ENCODE results near the gene AHCTF1. TPM values are rescaled to one million over a fixed set of nuclear protein-coding genes. Genes with fewer than 3 reads are reported as not detected.
"Not testable (repeated sequence)": the region's sequence is repeated elsewhere in the genome, so short reads cannot be mapped to it uniquely, and the experiment has no call there.

AHCTF1 gene
- total RNA-seq, 1 donor from 2014 or later: 40.4 TPM

DNA sequence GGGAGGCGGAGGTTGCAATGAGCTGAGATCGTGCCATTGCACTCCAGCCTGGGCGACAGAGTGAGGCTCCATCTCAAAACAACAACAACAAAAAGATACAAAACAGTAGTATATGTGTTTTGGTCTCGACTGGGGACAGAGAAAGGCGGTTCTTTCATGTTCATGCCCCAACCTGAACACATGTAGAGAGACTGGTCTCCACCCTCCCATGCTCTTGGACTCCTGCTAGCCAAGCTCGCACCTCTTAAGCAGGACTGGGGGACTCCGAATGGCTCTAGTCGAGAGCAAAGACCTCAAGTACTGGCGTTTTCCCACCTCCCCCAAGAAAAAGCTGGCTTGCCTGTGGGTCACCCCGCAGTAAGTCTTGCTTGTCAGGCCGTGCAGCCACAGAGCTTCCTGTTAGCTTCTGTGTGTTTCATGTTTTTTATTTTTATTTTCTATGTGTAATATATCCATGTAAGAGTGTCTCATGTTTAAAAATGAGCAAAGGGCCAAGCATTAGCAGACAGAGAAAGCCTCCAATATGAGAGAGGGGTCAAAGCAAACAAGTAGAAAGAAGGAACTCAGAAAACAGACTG, 116.0 kb downstream of the AHCTF1 start:
- Mint-ChIP-seq H3K36me3 (ENCODE audit: low read depth) (no peaks in the 10 kb centered on the region), H3K4me1 (no peaks in the 10 kb centered on the region), H3K27ac (ENCODE audit: unreplicated experiment) (no peak overlapping the region), H3K4me3 (no peak overlapping the region), H3K27me3 (ENCODE audit: low read depth) (no peaks in the 10 kb centered on the region), H3K9me3 (peaks cover 3% of the 10 kb centered on the region)
- DNase-seq (ENCODE audit: low read depth, low spot score): no peak
- TF ChIP-seq, protein P1, sequence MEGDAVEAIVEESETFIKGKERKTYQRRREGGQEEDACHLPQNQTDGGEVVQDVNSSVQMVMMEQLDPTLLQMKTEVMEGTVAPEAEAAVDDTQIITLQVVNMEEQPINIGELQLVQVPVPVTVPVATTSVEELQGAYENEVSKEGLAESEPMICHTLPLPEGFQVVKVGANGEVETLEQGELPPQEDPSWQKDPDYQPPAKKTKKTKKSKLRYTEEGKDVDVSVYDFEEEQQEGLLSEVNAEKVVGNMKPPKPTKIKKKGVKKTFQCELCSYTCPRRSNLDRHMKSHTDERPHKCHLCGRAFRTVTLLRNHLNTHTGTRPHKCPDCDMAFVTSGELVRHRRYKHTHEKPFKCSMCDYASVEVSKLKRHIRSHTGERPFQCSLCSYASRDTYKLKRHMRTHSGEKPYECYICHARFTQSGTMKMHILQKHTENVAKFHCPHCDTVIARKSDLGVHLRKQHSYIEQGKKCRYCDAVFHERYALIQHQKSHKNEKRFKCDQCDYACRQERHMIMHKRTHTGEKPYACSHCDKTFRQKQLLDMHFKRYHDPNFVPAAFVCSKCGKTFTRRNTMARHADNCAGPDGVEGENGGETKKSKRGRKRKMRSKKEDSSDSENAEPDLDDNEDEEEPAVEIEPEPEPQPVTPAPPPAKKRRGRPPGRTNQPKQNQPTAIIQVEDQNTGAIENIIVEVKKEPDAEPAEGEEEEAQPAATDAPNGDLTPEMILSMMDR (conservative IDR thresholded peaks at IDR 0.05): no peak

DNA sequence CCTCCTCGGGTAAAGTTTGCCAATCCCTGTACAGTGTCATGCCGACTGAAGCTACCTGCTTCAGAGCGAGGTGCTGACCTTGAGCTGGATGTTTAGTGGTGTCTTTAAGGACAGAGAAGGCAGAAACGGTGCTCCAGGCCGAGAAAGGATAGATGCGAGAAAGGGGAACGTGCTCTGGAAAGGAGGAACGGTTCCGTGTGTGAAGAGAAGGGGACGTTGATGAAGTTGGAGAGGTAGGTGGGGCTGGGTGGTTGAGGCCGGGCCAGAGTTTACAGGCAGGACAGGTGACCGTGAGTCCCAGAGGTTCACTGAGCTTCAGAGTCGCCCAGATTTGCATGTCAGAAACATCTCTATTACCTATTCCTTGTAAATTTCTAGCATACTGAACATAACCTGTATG, 116.9 kb downstream of the AHCTF1 start:
- no peak for DNase-seq (ENCODE audit: low read depth, low spot score)
- Mint-ChIP-seq H3K27me3 (ENCODE audit: low read depth) (no peaks in the 10 kb centered on the region), H3K9me3 (peaks cover 3% of the 10 kb centered on the region), H3K27ac (ENCODE audit: unreplicated experiment) (no peak overlapping the region), H3K36me3 (ENCODE audit: low read depth) (no peaks in the 10 kb centered on the region), H3K4me1 (no peaks in the 10 kb centered on the region), H3K4me3 (no peak overlapping the region)
- TF ChIP-seq, protein P1 (conservative IDR thresholded peaks at IDR 0.05): no peak

DNA sequence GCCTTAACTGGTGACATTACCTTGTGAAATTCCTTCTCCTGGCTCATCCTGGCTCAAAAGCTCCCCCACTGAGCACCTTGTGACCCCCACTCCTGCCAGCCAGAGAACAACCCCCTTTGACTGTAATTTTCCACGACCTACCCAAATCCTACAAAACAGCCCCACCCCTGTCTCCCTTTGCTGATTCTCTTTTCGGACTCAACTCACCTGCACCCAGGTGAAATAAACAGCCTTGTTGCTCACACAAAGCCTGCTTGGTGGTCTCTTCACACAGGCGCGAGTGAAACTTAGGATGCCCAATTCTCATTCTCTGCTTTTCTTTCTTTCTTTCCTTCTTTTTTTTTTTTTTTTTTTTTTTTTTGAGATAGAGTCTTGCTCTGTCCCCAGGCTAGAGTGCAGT, 118.4 kb downstream of the AHCTF1 start:
- DNase-seq (ENCODE audit: low read depth, low spot score); H3K36me3 Mint-ChIP-seq (ENCODE audit: low read depth); H3K4me3 Mint-ChIP-seq; H3K9me3 Mint-ChIP-seq; H3K4me1 Mint-ChIP-seq; H3K27me3 Mint-ChIP-seq (ENCODE audit: low read depth); H3K27ac Mint-ChIP-seq (ENCODE audit: unreplicated experiment): not testable (repeated sequence)

DNA sequence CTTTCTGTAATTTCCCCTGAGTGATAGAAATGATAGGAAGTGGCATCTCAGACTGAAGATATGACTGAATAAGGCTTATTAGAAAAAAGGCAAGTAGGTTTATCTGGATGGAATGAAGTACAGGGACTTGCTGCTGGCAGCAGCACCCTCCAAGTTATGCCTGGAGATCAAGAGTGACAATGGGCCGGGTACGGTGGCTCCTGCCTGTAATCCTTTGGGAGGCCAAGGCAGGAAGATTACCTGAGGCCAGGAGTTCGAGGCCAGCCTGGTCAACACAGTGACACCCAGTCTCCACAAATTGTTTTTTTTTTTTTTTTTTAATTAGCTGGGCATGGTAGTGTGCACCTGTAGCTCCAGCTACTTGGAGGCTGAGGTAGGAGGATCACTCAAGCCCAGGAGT, 119.8 kb downstream of the AHCTF1 start:
- no peak for DNase-seq (ENCODE audit: low read depth, low spot score)
- H3K27me3 Mint-ChIP-seq (ENCODE audit: low read depth): no peaks in the 10 kb centered on the region
- no peak overlapping the region for H3K27ac Mint-ChIP-seq (ENCODE audit: unreplicated experiment)
- H3K9me3 Mint-ChIP-seq: no peaks in the 10 kb centered on the region
- H3K36me3 Mint-ChIP-seq (ENCODE audit: low read depth): no peaks in the 10 kb centered on the region
- no peaks in the 10 kb centered on the region for H3K4me1 Mint-ChIP-seq
- H3K4me3 Mint-ChIP-seq: no peak overlapping the region
- TF ChIP-seq, protein P1 (conservative IDR thresholded peaks at IDR 0.05): no peak

DNA sequence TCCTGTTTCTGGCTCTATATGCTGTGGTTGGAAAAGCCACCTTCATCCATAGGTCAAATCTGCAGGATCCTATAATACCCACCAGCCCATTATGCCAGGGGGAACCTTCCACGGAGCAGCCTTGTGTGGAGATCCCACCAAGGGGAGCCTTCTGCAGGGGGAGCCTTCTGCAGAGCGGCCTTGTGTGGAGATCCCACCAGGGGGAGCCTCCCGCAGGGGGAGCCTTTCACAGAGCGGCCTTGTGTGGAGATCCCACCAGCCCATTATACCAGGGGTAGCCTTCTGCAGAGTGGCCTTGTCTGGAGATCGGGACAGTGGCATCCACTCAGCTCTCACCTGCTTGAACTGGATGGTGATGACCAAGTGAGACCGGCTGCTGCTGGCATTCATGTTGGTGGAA, 122.3 kb downstream of the AHCTF1 start:
- Mint-ChIP-seq H3K36me3 (ENCODE audit: low read depth) (no peaks in the 10 kb centered on the region), H3K4me3 (no peak overlapping the region), H3K27me3 (ENCODE audit: low read depth) (no peaks in the 10 kb centered on the region), H3K4me1 (no peaks in the 10 kb centered on the region), H3K27ac (ENCODE audit: unreplicated experiment) (no peak overlapping the region), H3K9me3 (no peaks in the 10 kb centered on the region)
- TF ChIP-seq, protein P1 (conservative IDR thresholded peaks at IDR 0.05): no peak
- DNase-seq (ENCODE audit: low read depth, low spot score): no peak

DNA sequence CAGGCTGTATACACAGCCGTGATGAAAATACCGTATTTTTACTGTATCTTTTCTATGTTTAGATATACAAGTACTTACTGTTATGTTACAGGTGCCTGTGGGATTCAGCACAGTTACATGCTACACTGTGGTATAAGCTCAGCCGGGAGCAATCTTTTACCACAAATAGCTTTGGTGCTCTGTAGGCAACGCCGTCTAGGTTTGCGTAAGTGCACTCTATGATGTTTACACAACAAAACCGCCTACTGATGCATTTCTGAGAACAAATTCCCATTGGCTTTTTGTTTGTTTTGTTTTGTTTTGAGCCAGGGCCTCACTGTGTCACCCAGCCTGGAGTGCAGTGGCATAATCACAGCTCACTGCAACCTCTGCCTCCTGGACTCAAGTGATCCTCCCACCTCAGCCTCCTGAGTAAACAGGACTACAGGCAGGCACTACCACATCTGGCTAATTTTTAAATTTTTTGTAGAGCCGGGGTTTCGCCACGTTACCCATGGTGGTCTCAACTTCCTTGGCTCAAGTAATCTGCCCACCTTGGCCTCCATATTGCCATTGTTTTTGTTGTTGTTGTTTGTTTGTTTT, 126.5 kb downstream of the AHCTF1 start:
- TF ChIP-seq, protein P1 (conservative IDR thresholded peaks at IDR 0.05): no peak
- H3K36me3 Mint-ChIP-seq (ENCODE audit: low read depth): no peaks in the 10 kb centered on the region
- H3K4me1 Mint-ChIP-seq: no peaks in the 10 kb centered on the region
- no peak overlapping the region for H3K4me3 Mint-ChIP-seq
- H3K9me3 Mint-ChIP-seq: no peaks in the 10 kb centered on the region
- no peaks in the 10 kb centered on the region for H3K27me3 Mint-ChIP-seq (ENCODE audit: low read depth)
- DNase-seq (ENCODE audit: low read depth, low spot score): no peak
- no peak overlapping the region for H3K27ac Mint-ChIP-seq (ENCODE audit: unreplicated experiment)

Measured in neural crest cell (in vitro differentiated cells).